ENCODE measurements around the gene UACA.

DNA sequence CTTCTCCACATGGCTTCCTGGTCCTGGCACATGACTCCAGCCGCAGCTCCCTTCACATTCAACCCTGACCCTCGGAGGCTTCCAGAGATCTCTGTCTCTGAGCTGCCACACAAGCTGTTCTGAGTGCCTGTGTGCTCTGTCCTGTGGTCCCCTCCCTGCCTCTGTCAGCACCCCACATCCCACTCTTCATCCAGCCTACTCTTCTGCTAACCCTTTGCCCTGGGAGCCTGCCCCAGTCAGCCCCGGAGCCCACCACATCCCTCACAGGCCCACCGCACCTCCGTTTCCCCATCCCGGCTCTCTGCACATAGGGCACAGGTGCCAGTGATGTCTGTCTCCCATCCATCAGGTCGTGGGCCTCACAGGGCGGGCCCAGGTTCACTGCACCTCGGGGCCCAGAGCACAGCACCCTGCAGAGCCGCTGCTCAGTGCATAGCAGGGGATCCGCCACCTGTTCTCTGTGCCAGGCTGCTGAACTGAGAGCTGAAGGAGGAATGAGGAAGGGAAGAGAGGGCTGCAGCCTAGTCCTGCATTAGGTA is 133.6 kb downstream of the UACA start:
- TF ChIP-seq ESRRA (CRISPR knock-in tag; IDR thresholded peaks at IDR 0.05; ENCODE audit: borderline replicate concordance) (no peak), CBFB (CRISPR knock-in tag; IDR thresholded peaks at IDR 0.05; ENCODE audit: low read depth) (no peak), NFE2L1 (CRISPR knock-in tag; IDR thresholded peaks at IDR 0.05) (no peak), NFYB (CRISPR knock-in tag; conservative IDR thresholded peaks at IDR 0.05; ENCODE audit: low read depth) (no peak)
- TF ChIP-seq, protein P1, sequence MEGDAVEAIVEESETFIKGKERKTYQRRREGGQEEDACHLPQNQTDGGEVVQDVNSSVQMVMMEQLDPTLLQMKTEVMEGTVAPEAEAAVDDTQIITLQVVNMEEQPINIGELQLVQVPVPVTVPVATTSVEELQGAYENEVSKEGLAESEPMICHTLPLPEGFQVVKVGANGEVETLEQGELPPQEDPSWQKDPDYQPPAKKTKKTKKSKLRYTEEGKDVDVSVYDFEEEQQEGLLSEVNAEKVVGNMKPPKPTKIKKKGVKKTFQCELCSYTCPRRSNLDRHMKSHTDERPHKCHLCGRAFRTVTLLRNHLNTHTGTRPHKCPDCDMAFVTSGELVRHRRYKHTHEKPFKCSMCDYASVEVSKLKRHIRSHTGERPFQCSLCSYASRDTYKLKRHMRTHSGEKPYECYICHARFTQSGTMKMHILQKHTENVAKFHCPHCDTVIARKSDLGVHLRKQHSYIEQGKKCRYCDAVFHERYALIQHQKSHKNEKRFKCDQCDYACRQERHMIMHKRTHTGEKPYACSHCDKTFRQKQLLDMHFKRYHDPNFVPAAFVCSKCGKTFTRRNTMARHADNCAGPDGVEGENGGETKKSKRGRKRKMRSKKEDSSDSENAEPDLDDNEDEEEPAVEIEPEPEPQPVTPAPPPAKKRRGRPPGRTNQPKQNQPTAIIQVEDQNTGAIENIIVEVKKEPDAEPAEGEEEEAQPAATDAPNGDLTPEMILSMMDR (IDR thresholded peaks at IDR 0.05), result no peak
- TF ChIP-seq, protein P2, sequence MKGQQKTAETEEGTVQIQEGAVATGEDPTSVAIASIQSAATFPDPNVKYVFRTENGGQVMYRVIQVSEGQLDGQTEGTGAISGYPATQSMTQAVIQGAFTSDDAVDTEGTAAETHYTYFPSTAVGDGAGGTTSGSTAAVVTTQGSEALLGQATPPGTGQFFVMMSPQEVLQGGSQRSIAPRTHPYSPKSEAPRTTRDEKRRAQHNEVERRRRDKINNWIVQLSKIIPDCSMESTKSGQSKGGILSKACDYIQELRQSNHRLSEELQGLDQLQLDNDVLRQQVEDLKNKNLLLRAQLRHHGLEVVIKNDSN (CRISPR knock-in tag; IDR thresholded peaks at IDR 0.05), result no peak
